ENCODE data around the gene KLRF1. TPM values are rescaled to one million over a fixed set of nuclear protein-coding genes. Genes with fewer than 3 reads are reported as not detected.

KLRF1 gene, protein sequence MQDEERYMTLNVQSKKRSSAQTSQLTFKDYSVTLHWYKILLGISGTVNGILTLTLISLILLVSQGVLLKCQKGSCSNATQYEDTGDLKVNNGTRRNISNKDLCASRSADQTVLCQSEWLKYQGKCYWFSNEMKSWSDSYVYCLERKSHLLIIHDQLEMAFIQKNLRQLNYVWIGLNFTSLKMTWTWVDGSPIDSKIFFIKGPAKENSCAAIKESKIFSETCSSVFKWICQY
- under 1 TPM in 1 of 4 donors, not detected in 3; 0.27 TPM for total RNA-seq

DNA sequence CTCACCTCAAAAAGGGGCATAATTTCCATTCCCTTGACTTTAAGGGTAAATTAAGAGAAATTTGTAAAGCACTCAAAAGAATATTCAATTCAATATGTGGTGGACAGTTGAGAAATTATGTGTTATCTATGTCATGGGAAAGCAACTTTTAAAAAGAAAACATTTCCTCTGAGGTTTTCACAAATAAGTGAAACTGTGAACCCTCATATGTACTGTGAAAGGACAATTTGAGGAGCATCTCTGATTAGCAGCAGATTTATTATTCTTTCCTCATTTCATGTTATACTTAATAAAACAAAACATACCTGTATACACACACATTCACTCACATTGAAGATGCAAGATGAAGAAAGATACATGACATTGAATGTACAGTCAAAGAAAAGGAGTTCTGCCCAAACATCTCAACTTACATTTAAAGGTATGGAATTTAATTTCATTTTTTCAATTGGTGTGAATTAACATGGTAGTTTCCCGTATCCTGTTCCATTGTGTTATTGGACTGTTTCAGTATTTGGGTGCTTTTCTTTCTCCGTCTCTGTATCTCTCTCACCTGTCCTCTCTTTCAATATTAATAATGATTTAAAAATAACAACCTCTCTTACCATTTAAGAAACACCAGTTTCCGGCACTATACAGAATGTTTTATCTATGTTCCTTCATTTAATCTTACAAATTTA is at the start of gene KLRF1:
KLRF1 (plus strand) TSS at position 273 of the 680 bp plus-strand sequence; CDS start at position 337, 64 bp downstream.
- WGBS, 2 donors: 91 to 93% methylated on average over 3 of the region's 3 CpGs
- no peak within 1 kb of the TSS for H3K4me3 ChIP-seq (ENCODE audit: low read depth, poor library complexity, severe bottlenecking)
- intact Hi-C loops (cut with DNase I; ENCODE audit: low total_unique reads): no loop called here
- no peak for TF ChIP-seq POLR2A (IDR thresholded peaks at IDR 0.05)
- TF ChIP-seq, protein P1, sequence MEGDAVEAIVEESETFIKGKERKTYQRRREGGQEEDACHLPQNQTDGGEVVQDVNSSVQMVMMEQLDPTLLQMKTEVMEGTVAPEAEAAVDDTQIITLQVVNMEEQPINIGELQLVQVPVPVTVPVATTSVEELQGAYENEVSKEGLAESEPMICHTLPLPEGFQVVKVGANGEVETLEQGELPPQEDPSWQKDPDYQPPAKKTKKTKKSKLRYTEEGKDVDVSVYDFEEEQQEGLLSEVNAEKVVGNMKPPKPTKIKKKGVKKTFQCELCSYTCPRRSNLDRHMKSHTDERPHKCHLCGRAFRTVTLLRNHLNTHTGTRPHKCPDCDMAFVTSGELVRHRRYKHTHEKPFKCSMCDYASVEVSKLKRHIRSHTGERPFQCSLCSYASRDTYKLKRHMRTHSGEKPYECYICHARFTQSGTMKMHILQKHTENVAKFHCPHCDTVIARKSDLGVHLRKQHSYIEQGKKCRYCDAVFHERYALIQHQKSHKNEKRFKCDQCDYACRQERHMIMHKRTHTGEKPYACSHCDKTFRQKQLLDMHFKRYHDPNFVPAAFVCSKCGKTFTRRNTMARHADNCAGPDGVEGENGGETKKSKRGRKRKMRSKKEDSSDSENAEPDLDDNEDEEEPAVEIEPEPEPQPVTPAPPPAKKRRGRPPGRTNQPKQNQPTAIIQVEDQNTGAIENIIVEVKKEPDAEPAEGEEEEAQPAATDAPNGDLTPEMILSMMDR (IDR thresholded peaks at IDR 0.05): no peak
- DNase-seq (ENCODE audit: low spot score in 2 of 2): no peak

DNA sequence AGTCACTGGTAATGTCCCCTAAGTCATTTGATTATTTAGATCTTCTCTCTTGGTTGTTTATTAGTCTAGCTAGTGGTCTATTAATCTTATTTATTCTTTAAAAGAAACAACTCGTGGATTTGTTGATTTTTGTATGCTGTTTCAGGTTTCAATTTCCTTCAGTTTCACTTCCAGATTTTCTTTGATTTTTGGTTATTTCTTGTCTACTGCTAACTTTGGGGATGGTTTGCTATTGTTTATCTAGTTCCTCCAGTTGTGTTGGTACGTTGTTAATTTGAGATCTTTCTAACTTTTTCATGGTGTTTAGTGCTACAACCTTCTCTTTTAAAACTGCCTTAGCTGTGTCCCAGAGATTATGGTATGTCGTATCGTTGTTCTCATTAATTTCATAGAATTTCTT is 48.1 kb upstream of the KLRF1 start:
- DNase-seq (ENCODE audit: low spot score in 2 of 2): no peak
- WGBS, 2 donors: 80 to 86% methylated on average over 4 of the region's 4 CpGs
- intact Hi-C loops (cut with DNase I; ENCODE audit: low total_unique reads): no loop called here
- no peak for TF ChIP-seq POLR2A (IDR thresholded peaks at IDR 0.05)
- TF ChIP-seq, protein P1 (IDR thresholded peaks at IDR 0.05): no peak
- no peak overlapping the region for H3K4me3 ChIP-seq (ENCODE audit: low read depth, poor library complexity, severe bottlenecking)

DNA sequence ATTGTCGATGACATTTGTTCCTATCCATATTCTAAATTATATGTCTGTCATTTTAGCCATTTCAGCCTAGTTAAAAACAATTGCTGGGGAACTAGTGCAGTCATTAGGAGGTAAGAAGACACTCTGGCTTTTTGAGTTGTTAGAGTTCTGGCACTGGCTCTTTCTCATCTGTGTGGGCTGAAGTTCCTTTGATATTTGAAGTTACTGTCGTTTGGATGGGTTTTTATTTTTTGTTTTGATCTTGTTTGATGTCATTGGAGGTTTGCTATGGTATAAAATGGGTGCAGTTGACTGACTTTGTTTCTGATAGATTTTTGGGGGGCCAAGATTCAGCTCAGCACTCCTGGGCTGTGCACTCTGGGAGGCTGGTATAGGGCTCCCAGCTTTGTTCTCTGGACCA is 45.9 kb upstream of the KLRF1 start:
- no peak for TF ChIP-seq POLR2A (IDR thresholded peaks at IDR 0.05)
- TF ChIP-seq, protein P1 (IDR thresholded peaks at IDR 0.05): no peak
- WGBS, 2 donors: 67 to 75% methylated on average over 2 of the region's 2 CpGs
- intact Hi-C loops (cut with DNase I; ENCODE audit: low total_unique reads): no loop called here

DNA sequence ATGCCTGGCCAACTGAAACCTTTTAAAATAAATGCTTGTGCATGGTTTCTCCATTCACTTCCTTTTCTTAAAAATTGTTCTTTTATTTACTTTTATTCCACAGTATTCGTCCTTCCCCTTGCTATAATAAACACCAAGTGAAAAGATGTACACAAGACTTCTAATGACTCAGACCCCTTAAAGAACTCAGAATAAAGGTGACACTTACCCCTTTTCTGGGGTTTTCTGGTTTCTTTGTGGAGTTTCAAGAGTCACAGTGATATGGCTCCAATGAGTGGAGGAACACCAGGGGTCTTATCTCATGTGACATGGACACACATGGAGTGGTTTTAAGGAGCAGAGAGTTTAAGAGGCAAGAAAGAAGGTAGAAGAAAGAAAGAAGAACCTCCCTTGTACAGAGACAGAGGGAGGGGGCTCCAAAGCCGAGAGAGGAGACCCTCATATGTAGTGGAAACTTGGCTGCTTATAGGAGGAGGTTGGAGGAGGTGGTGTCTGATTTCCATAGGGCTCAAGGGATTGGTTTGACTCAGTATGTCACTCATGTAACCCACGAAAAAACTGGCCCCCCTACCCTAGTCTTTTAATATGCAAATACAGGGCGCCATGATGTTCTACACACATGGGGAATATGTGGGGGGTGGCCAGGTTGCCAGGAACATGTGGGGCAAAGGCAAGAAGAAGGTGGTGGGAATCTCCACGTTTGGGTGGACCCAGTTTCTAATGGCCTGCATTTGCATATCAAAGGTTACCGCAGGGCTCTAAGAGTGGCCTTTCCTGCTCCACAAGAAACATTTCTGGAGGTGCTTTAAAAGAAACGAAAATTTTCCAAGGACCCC is 44.5 kb upstream of the KLRF1 start:
- WGBS, 2 donors: 69 to 75% methylated on average over 7 of the region's 7 CpGs
- no peak overlapping the region for H3K4me3 ChIP-seq (ENCODE audit: low read depth, poor library complexity, severe bottlenecking)
- intact Hi-C loops (cut with DNase I; ENCODE audit: low total_unique reads): no loop called here
- DNase-seq (ENCODE audit: low spot score in 2 of 2): no peak
- TF ChIP-seq, protein P1 (IDR thresholded peaks at IDR 0.05): no peak
- TF ChIP-seq POLR2A (IDR thresholded peaks at IDR 0.05): no peak

More for the DNA sequence above, 45.9 kb upstream of the KLRF1 start:
- DNase-seq (ENCODE audit: low spot score in 2 of 2): no peak
- no peak overlapping the region for H3K4me3 ChIP-seq (ENCODE audit: low read depth, poor library complexity, severe bottlenecking)

DNA sequence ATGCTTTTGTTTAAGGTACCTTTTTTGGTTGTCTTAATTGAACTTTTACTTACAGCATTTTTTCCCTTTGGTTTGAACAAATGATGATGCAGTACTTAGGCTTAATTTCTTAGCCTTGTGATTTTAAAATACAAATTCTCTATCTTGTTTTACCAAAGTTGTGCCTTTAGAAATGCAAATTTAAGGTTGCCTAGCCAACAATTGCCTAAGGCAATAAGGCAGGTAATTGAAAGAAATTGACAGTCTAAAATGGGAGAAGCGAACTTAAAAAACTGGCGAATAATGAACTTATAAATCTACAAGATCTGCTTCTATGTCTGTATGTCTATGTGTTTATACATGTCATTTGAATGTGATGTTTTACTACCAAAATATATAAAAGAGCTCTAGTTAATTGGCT is 43.0 kb upstream of the KLRF1 start:
- intact Hi-C loops (cut with DNase I; ENCODE audit: low total_unique reads): no loop called here
- DNase-seq (ENCODE audit: low spot score in 2 of 2): no peak
- 72 to 74% methylated on average over 2 of the region's 2 CpGs for WGBS, 2 donors
- TF ChIP-seq, protein P1 (IDR thresholded peaks at IDR 0.05): no peak
- no peak for TF ChIP-seq POLR2A (IDR thresholded peaks at IDR 0.05)
- H3K4me3 ChIP-seq (ENCODE audit: low read depth, poor library complexity, severe bottlenecking): no peak overlapping the region

All from lower leg skin (tissue), 4 donors.